ENCODE results near the gene UTS2R.
"Not testable (repeated sequence)": the region's sequence is repeated elsewhere in the genome, so short reads cannot be mapped to it uniquely, and the experiment has no call there.

UTS2R gene

DNA sequence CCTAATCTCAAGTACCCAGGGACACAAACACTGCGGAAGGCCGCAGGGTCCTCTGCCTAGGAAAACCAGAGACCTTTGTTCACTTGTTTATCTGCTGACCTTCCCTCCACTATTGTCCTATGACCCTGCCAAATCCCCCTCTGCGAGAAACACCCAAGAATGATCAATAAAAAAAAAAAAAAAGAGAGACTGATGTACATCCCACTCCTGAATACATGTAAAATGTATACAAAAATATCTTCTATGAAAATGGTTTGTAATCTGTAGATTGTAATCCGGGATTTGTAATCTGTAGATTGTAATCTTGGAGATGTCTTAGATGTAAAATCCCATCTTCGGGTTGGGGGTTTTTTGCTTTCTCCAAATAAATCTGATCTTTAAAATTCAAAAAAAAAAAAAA lies 5.7 kb downstream of the UTS2R start:
- not testable (repeated sequence) for H3K9ac ChIP-seq (ENCODE audit: low read length); H3K9me3 ChIP-seq (ENCODE audit: control insufficient read depth, low read length); H3K4me1 ChIP-seq (ENCODE audit: control insufficient read depth, insufficient read depth, low read length); H3K36me3 ChIP-seq (ENCODE audit: control insufficient read depth, insufficient read depth, low read length); H3K4me3 ChIP-seq (ENCODE audit: low read length)
- peaks cover 51% of the 10 kb centered on the region for H3K27me3 ChIP-seq (ENCODE audit: control insufficient read depth, insufficient read depth, low read length)

DNA sequence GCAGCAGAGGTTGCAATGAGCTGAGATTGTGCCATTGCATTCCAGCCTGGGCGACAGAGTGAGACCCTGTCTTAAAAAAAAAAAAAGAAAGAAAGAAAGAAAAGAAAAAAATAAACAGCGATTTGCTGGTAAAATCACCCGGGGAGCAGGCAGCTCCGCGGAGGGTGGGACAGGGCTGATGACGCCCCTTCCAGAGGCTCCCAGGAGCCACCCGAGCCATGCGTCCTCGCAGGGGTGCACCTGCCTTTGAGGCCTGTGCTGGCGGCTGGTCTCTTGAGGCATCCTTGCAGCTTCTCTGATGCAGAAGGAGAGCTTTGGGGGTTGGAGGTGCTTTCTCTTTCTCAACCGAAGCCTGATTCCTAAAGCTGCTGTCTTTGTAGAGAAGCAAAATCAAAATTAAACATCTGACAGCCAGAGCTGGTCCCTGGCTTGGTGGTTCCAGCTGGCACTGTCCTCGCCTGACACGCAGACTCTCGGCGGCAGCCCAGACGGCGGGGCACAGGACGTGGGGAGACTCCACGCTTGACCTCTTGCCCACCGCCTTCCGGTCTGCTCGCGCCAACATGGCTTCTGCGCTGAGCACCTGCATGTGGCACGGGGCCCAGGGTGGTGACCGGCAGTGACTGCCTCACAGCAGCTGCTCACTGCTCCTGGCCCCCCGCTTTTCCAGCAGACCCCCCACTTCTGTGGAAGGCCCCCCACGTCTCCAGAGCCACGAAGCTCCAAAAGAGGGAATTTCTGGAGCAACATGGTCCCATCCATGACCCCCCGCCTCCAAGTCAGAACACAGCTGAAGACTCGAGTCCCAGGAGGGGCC lies 6.6 kb downstream of the UTS2R start:
- Histone ChIP-seq H3K9me3 (ENCODE audit: control insufficient read depth, low read length) (no peaks in the 10 kb centered on the region), H3K4me1 (ENCODE audit: control insufficient read depth, insufficient read depth, low read length) (no peaks in the 10 kb centered on the region), H3K4me3 (ENCODE audit: low read length) (no peak overlapping the region), H3K36me3 (ENCODE audit: control insufficient read depth, insufficient read depth, low read length) (no peaks in the 10 kb centered on the region), H3K27me3 (ENCODE audit: control insufficient read depth, insufficient read depth, low read length) (peaks cover 42% of the 10 kb centered on the region), H3K9ac (ENCODE audit: low read length) (no peak overlapping the region)

DNA sequence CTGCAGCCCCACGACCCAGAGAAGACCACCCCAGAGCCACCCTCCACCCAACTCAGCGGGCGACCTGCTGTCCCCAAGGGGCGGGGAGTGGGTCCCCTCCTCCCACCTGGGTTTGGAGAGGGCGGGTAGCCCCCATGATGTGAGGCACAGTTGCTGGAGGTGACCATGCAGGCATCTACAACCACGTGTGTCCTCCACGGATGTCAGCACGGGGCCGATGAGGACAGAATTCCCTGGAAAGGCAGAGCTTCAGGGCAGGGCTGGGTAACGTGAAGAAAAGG lies 7.1 kb downstream of the UTS2R start:
- no peak overlapping the region for H3K4me3 ChIP-seq (ENCODE audit: low read length)
- no peaks in the 10 kb centered on the region for H3K4me1 ChIP-seq (ENCODE audit: control insufficient read depth, insufficient read depth, low read length)
- H3K27me3 ChIP-seq (ENCODE audit: control insufficient read depth, insufficient read depth, low read length), result peaks cover 41% of the 10 kb centered on the region
- H3K9me3 ChIP-seq (ENCODE audit: control insufficient read depth, low read length), result no peaks in the 10 kb centered on the region
- H3K9ac ChIP-seq (ENCODE audit: low read length), result no peak overlapping the region
- H3K36me3 ChIP-seq (ENCODE audit: control insufficient read depth, insufficient read depth, low read length), result no peaks in the 10 kb centered on the region

DNA sequence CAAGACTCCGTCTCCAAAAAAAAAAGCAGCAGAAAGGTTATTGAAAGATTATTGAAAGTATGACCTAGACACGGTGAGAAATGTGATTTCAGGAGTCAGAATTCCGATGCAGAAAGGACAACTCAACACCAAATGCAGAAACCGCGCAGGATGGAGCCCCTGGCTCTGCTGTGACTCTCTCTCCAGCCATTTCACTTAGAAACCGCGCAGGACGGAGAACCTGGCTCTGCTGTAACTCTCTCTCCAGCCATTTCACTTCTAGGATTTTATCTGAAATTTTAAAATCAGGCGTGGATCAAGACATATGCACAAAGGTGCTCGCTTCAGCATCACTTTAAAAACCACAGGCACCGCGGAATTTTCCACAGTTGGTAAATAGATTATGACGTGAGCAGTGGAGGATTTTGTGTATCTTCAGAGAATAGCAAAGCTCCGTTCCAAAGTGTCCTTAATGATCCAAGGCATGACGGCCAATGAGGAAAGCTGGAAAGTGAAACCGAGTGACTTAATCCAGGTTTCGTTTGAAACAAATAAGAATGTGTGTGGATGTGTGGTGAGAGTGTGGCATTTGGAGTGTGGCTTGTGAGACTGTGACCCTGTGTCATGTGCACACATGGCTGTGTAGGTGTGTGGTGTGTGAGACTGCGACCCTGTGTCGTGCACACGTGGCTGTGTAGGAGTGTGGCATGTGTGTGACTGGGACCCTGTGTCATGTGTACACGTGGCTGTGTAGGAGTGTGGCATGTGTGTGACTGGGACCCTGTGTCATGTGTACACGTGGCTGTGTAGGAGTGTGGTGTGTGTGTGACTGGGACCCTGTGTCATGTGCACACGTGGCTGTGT lies 9.5 kb downstream of the UTS2R start:
- Histone ChIP-seq H3K4me3 (ENCODE audit: low read length) (no peak overlapping the region), H3K9ac (ENCODE audit: low read length) (no peak overlapping the region), H3K36me3 (ENCODE audit: control insufficient read depth, insufficient read depth, low read length) (no peaks in the 10 kb centered on the region), H3K27me3 (ENCODE audit: control insufficient read depth, insufficient read depth, low read length) (peaks cover 38% of the 10 kb centered on the region), H3K9me3 (ENCODE audit: control insufficient read depth, low read length) (no peaks in the 10 kb centered on the region), H3K4me1 (ENCODE audit: control insufficient read depth, insufficient read depth, low read length) (peaks cover 10% of the 10 kb centered on the region)

DNA sequence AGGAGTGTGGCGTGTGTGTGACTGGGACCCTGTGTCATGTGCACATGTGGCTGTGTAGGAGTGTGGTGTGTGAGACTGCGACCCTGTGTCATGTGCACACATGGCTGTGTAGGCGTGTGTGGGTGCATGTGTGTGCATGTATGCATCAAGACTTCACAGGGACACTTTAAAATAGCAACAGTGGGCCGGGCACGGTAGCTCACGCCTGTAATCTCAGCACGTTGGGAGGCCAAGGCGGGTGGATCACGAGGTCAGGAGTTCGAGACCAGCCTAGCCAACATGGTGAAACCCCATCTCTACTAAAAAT lies 10.1 kb downstream of the UTS2R start:
- not testable (repeated sequence) for H3K9ac ChIP-seq (ENCODE audit: low read length); H3K9me3 ChIP-seq (ENCODE audit: control insufficient read depth, low read length); H3K36me3 ChIP-seq (ENCODE audit: control insufficient read depth, insufficient read depth, low read length); H3K4me3 ChIP-seq (ENCODE audit: low read length)
- peaks cover 10% of the 10 kb centered on the region for H3K4me1 ChIP-seq (ENCODE audit: control insufficient read depth, insufficient read depth, low read length)
- H3K27me3 ChIP-seq (ENCODE audit: control insufficient read depth, insufficient read depth, low read length), result peaks cover 38% of the 10 kb centered on the region

DNA sequence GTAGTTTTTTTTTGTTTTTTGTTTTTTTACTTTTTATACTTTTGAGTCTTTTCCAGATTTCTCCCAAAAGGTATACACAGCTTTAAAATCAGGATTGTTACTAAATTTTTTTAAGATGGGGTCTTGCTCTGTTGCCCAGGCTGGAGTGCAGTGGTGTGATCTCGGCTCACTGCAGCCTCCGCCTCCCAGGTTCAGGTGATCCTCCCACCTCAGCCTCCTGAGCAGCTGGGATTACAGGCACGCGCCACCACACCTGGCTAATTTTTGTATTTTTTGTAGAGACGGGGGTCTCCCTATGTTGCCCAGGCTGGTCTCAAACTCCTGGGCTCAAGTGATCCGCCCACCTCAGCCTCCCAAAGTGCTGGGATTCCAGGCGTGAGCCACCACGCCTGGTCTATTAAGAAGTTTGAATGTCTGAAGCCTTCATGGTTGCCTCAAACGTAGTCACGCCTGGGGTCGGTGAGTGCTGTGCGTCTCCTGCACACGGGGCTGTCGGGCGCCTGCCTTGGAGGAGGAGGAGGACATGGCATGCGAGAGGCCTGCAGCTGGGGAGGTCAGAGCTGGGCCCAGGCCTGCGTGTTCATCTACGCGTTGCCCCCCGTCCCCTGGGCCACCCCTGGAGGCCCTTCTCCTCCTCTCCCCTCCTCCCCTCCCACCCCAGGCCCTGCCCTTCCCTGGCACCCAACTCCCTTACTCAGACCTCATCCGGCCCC lies 10.8 kb downstream of the UTS2R start:
- not testable (repeated sequence) for H3K36me3 ChIP-seq (ENCODE audit: control insufficient read depth, insufficient read depth, low read length); H3K9ac ChIP-seq (ENCODE audit: low read length); H3K4me3 ChIP-seq (ENCODE audit: low read length); H3K9me3 ChIP-seq (ENCODE audit: control insufficient read depth, low read length)
- Histone ChIP-seq H3K4me1 (ENCODE audit: control insufficient read depth, insufficient read depth, low read length) (peaks cover 10% of the 10 kb centered on the region), H3K27me3 (ENCODE audit: control insufficient read depth, insufficient read depth, low read length) (peaks cover 45% of the 10 kb centered on the region)

DNA sequence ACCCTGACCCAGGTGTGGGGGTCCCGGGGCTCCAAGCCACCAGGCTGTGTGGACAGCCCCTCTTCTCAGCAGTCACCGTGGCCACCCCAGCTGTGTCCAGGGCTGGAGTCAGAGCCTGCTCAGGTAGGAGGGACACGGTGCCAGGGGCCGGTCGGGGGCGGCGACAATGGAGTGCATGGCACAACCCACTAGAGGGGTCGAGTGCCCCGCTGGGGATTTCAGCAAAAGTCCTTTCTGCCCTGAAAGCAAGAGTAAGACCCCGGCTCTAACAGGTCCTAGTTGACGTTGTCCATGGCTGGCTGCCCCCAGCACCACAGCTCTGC lies 11.3 kb downstream of the UTS2R start:
- Histone ChIP-seq H3K36me3 (ENCODE audit: control insufficient read depth, insufficient read depth, low read length) (no peaks in the 10 kb centered on the region), H3K27me3 (ENCODE audit: control insufficient read depth, insufficient read depth, low read length) (peaks cover 50% of the 10 kb centered on the region), H3K4me3 (ENCODE audit: low read length) (no peak overlapping the region), H3K4me1 (ENCODE audit: control insufficient read depth, insufficient read depth, low read length) (peaks cover 10% of the 10 kb centered on the region), H3K9ac (ENCODE audit: low read length) (no peak overlapping the region), H3K9me3 (ENCODE audit: control insufficient read depth, low read length) (no peaks in the 10 kb centered on the region)

DNA sequence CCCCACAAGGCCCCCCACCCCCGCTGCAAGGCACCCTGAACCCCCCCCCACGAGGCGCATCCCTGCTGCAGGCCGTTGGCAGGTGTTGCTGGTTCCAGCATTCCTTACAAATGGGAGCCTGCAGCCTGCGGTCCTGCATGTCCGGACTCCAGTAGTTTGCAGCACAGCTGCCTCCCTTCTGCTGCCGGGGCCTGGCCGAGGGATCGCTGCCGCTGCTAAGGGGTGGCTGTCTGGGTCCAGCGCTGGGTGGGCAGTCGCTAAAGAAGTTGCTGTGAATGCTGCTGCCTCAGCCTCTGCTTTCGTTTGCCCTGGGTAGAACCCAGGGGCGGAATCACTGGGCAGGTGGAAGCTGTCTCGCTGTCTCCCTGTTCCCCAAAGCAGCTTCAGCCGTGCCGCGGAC lies 11.8 kb downstream of the UTS2R start:
- Histone ChIP-seq H3K36me3 (ENCODE audit: control insufficient read depth, insufficient read depth, low read length) (no peaks in the 10 kb centered on the region), H3K4me3 (ENCODE audit: low read length) (no peak overlapping the region), H3K27me3 (ENCODE audit: control insufficient read depth, insufficient read depth, low read length) (peaks cover 50% of the 10 kb centered on the region), H3K4me1 (ENCODE audit: control insufficient read depth, insufficient read depth, low read length) (peaks cover 10% of the 10 kb centered on the region), H3K9me3 (ENCODE audit: control insufficient read depth, low read length) (no peaks in the 10 kb centered on the region), H3K9ac (ENCODE audit: low read length) (no peak overlapping the region)

DNA sequence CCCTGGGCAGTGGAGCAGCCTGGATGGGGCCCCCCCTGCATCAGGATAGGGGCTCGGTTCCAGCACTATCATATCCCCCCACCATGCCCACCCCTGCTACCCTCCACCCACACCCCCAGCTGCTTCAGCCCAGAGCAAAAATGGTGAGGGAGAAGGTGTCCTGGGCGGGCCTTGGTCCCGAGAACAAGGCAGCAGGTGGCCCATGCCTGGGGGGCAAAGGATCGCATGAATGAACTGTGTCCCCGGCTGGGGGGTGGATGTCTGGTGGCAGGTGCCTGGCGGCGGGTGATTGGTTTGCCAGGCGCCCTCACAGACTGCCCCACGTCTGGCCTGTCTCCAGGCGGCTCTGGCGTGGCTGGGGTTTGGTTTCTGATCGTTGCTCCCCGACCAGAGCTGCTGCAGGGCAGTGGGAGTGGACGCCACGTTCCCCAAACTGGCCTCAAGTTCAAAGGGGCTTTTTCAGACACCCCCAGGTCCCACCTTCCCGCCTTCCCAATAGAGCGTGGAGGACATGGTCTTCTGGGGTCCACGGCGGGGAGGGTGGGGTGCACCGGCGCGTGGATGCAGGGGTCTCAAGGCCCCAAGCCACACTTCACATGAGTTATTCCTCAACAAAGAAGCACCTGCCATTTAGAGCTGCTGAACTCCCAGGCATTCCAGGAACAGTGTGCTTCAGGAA lies 12.6 kb downstream of the UTS2R start:
- no peaks in the 10 kb centered on the region for H3K36me3 ChIP-seq (ENCODE audit: control insufficient read depth, insufficient read depth, low read length)
- H3K4me3 ChIP-seq (ENCODE audit: low read length), result no peak overlapping the region
- peaks cover 10% of the 10 kb centered on the region for H3K4me1 ChIP-seq (ENCODE audit: control insufficient read depth, insufficient read depth, low read length)
- H3K9me3 ChIP-seq (ENCODE audit: control insufficient read depth, low read length), result no peaks in the 10 kb centered on the region
- no peak overlapping the region for H3K9ac ChIP-seq (ENCODE audit: low read length)
- H3K27me3 ChIP-seq (ENCODE audit: control insufficient read depth, insufficient read depth, low read length), result peaks cover 44% of the 10 kb centered on the region

DNA sequence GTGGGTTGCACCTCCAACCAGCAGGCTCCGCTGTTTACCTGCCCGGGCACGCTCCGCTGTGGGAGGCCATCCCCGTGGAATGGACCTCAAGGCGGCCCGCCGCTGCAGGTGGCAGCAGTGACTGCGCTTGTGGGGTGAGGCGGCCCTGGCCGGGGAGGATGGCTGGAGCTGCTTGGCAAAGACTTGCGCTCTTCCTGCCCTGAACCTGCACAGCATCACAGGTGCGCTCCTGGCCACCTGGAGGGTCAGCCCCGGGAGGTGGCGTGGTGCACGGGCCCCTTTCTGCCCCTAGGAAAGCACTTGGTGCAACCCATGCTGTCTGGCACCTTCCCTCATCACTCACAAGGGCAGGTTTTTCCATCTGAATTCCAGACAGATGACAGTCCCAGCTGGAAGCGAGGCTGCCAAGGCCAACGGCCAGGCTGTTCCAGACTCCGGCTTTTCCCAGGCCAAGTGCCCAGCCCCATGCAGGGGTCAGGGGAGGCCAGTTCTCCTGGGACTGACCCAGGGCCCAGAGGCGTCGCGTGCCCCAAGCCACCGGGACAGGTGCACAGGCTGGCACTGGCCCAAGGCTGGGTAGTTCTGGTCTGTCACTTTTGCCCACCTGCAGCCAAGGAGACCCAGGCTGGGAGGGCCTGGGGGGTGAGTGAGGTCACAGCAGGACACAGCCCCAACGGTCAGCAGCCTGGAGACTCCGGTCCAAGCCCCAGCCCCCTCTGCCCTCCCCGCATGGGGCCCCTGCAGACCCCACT lies 13.3 kb downstream of the UTS2R start:
- Histone ChIP-seq H3K4me1 (ENCODE audit: control insufficient read depth, insufficient read depth, low read length) (peaks cover 10% of the 10 kb centered on the region), H3K36me3 (ENCODE audit: control insufficient read depth, insufficient read depth, low read length) (no peaks in the 10 kb centered on the region), H3K9ac (ENCODE audit: low read length) (no peak overlapping the region), H3K9me3 (ENCODE audit: control insufficient read depth, low read length) (no peaks in the 10 kb centered on the region), H3K4me3 (ENCODE audit: low read length) (no peak overlapping the region), H3K27me3 (ENCODE audit: control insufficient read depth, insufficient read depth, low read length) (peaks cover 38% of the 10 kb centered on the region)

DNA sequence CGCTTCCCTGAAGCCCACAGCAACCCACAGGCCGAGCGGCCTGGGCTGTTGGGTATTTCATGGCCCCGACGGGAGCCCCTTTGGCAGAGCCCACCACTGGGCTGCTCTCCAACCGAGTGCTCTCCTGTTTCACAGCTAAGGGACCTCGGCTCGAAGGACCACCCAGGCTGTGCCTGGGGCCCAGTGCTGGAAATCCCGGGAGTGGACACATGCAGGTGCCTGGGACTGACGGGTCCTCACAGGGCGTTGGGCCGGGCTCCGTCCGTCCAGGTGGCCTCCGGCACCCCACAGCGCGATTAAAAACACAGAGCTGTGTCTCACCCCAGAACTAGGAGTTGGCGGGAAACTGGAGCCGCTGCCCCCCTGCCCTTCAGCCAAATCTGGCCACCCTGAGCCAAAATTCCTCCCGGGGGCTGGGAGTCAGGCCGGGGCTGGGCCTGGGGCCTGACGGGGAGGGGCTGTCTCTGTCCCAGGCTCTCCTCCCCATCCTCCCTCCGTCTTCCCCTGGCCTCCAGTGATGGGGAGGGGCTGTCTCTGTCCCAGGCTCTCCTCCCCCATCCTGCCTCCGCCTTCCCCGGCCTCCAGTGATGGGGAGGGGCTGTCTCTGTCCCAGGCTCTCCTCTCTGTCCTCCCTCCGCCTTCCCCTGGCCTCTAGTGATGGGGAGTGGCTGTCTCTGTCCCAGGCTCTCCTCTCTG lies 14.1 kb downstream of the UTS2R start:
- Histone ChIP-seq H3K4me1 (ENCODE audit: control insufficient read depth, insufficient read depth, low read length) (peaks cover 10% of the 10 kb centered on the region), H3K27me3 (ENCODE audit: control insufficient read depth, insufficient read depth, low read length) (peaks cover 36% of the 10 kb centered on the region), H3K36me3 (ENCODE audit: control insufficient read depth, insufficient read depth, low read length) (no peaks in the 10 kb centered on the region), H3K9ac (ENCODE audit: low read length) (no peak overlapping the region), H3K9me3 (ENCODE audit: control insufficient read depth, low read length) (no peaks in the 10 kb centered on the region), H3K4me3 (ENCODE audit: low read length) (no peak overlapping the region)

Data from mucosa of stomach (tissue), 1 donor.